ENCODE data around the gene MARCKSL1. TPM values are rescaled to one million over a fixed set of nuclear protein-coding genes. Genes with fewer than 3 reads are reported as not detected.

Gene MARCKSL1
- polyA plus RNA-seq, 1 donor (not counting 4 experiments of a cell fraction or from before 2014, with no cell fraction given), result 8.5 TPM

DNA sequence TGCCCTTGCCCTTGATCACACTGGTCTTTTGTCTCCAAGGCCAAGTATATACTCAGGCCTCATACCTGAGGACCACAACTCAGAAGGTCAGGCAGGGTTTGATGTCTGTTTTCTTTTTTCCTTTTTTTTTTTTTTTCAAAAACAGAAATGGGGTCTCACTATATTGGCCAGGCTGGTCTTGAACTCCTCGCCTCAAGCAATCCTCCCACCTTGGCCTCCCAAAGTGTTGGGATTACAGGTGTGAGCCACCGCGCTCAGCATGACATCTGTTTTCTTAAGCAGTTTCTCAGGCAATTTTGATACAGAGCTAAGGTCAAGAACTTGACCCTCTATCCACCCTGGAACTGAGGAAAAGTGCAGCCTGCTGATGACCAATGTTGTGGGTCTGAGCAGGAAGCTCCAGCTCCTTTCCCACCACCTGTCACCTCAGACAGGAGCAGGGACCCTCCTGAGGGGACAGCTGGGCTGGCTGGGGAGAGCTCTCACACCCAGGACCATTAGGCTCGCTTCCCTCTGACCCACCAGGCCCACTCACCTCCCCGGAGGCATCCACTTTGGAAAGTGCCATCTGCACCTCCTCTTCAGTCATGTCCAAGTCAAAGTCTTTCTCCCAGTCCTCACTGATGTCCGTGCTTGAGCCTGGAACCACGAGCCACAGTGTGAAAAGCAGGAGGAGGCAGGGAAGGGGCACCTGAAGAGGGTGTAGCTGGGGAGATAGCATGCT lies 32.0 kb upstream of the MARCKSL1 start:
- DNase-seq (ENCODE audit: low read depth, low spot score) (no peak), FAIRE-seq (no peak)
- dilution Hi-C loops (cut with MboI; ENCODE audit: extremely low pct_ligation_motif_present, low sequenced_read_pairs), result no loop called here
- no peak overlapping the region for H2AFZ ChIP-seq (ENCODE audit: control insufficient read depth, low read length)
- H3K27me3 ChIP-seq (ENCODE audit: control insufficient read depth, extremely low read depth, insufficient read depth, low read length), result no peaks in the 10 kb centered on the region
- no peak overlapping the region for H3K4me3 ChIP-seq (ENCODE audit: control insufficient read depth in 2 of 3, extremely low read depth in 1 of 3, insufficient read depth in 2 of 3, low read depth in 1 of 3, low read length in 3 of 3)
- no peaks in the 10 kb centered on the region for H3K9me3 ChIP-seq (ENCODE audit: control insufficient read depth, low read depth, low read length)
- H3K27ac ChIP-seq (ENCODE audit: control insufficient read depth, insufficient read depth, low read length), result no peak overlapping the region
- no peaks in the 10 kb centered on the region for H3K9me1 ChIP-seq (ENCODE audit: control insufficient read depth, extremely low read depth, insufficient read depth, low read length)
- no peaks in the 10 kb centered on the region for H4K20me1 ChIP-seq (ENCODE audit: control insufficient read depth, extremely low read depth, insufficient read depth, low read length)
- H3K9ac ChIP-seq (ENCODE audit: control insufficient read depth, extremely low read depth, insufficient read depth, low read length), result no peak overlapping the region
- no peaks in the 10 kb centered on the region for H3K4me1 ChIP-seq (ENCODE audit: control insufficient read depth, extremely low read depth, insufficient read depth, low read length)
- H3K79me2 ChIP-seq (ENCODE audit: control insufficient read depth, insufficient read depth, low read length), result no peaks in the 10 kb centered on the region
- TF ChIP-seq EZH2 (IDR thresholded peaks at IDR 0.05; ENCODE audit: low read length), result no peak
- TF ChIP-seq, protein P1, sequence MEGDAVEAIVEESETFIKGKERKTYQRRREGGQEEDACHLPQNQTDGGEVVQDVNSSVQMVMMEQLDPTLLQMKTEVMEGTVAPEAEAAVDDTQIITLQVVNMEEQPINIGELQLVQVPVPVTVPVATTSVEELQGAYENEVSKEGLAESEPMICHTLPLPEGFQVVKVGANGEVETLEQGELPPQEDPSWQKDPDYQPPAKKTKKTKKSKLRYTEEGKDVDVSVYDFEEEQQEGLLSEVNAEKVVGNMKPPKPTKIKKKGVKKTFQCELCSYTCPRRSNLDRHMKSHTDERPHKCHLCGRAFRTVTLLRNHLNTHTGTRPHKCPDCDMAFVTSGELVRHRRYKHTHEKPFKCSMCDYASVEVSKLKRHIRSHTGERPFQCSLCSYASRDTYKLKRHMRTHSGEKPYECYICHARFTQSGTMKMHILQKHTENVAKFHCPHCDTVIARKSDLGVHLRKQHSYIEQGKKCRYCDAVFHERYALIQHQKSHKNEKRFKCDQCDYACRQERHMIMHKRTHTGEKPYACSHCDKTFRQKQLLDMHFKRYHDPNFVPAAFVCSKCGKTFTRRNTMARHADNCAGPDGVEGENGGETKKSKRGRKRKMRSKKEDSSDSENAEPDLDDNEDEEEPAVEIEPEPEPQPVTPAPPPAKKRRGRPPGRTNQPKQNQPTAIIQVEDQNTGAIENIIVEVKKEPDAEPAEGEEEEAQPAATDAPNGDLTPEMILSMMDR (optimal IDR thresholded peaks at IDR 0.05 in 1 of 3, IDR thresholded peaks at IDR 0.05 in 1 of 3, conservative IDR thresholded peaks at IDR 0.05 in 1 of 3; ENCODE audit: extremely low read depth in 1 of 3, insufficient read depth in 2 of 3, low read length in 3 of 3), result no peak
- peaks cover 33 to 41% of the 10 kb centered on the region in 2 experiments for H3K36me3 ChIP-seq (ENCODE audit: control insufficient read depth in 2 of 2, extremely low read depth in 1 of 2, insufficient read depth in 2 of 2, low read length in 2 of 2)
- H3K4me2 ChIP-seq (ENCODE audit: control insufficient read depth, extremely low read depth, insufficient read depth, low read depth, low read length), result no peak overlapping the region

DNA sequence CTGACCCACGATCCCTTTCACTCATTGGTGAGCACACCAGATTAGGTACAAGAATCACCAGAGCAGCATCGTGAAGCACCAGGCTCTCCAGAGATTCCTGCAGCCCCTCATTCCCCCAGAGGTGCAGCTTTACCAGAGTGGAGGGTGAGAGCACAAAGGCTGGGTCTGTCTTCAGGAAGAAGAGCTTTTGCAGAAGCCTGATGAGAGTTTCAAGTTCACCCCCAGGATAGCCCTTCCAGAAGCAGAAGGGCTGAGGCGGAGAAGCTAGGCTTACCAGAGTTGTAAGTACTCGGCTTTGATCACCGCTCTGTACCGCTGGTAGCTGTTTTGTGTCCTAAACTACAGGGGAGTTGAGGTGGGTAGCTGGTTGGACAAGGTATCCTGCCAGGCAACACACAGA lies 29.4 kb upstream of the MARCKSL1 start:
- no peak overlapping the region for H2AFZ ChIP-seq (ENCODE audit: control insufficient read depth, low read length)
- H3K36me3 ChIP-seq (ENCODE audit: control insufficient read depth in 2 of 2, extremely low read depth in 1 of 2, insufficient read depth in 2 of 2, low read length in 2 of 2), result peaks cover 21 to 28% of the 10 kb centered on the region in 2 experiments
- TF ChIP-seq, protein P1 (optimal IDR thresholded peaks at IDR 0.05 in 1 of 3, IDR thresholded peaks at IDR 0.05 in 1 of 3, conservative IDR thresholded peaks at IDR 0.05 in 1 of 3; ENCODE audit: extremely low read depth in 1 of 3, insufficient read depth in 2 of 3, low read length in 3 of 3), result no peak
- no peak for TF ChIP-seq EZH2 (IDR thresholded peaks at IDR 0.05; ENCODE audit: low read length)
- dilution Hi-C loops (cut with MboI; ENCODE audit: extremely low pct_ligation_motif_present, low sequenced_read_pairs), result no loop called here
- no peak overlapping the region for H3K4me2 ChIP-seq (ENCODE audit: control insufficient read depth, extremely low read depth, insufficient read depth, low read depth, low read length)
- no peaks in the 10 kb centered on the region for H3K9me3 ChIP-seq (ENCODE audit: control insufficient read depth, low read depth, low read length)
- H3K79me2 ChIP-seq (ENCODE audit: control insufficient read depth, insufficient read depth, low read length), result no peaks in the 10 kb centered on the region
- H3K27ac ChIP-seq (ENCODE audit: control insufficient read depth, insufficient read depth, low read length), result no peak overlapping the region
- H4K20me1 ChIP-seq (ENCODE audit: control insufficient read depth, extremely low read depth, insufficient read depth, low read length), result no peaks in the 10 kb centered on the region
- DNase-seq (ENCODE audit: low read depth, low spot score), result no peak
- no peak for FAIRE-seq
- H3K4me1 ChIP-seq (ENCODE audit: control insufficient read depth, extremely low read depth, insufficient read depth, low read length), result no peaks in the 10 kb centered on the region
- no peak overlapping the region for H3K4me3 ChIP-seq (ENCODE audit: control insufficient read depth in 2 of 3, extremely low read depth in 1 of 3, insufficient read depth in 2 of 3, low read depth in 1 of 3, low read length in 3 of 3)
- no peak overlapping the region for H3K9ac ChIP-seq (ENCODE audit: control insufficient read depth, extremely low read depth, insufficient read depth, low read length)
- no peaks in the 10 kb centered on the region for H3K9me1 ChIP-seq (ENCODE audit: control insufficient read depth, extremely low read depth, insufficient read depth, low read length)
- no peaks in the 10 kb centered on the region for H3K27me3 ChIP-seq (ENCODE audit: control insufficient read depth, extremely low read depth, insufficient read depth, low read length)
